ENCODE measurements around the gene ICAM2.

ICAM2 gene

GRCh38 chr17:64002658-64003525, 17.5 kb downstream of the ICAM2 start:
- TF ChIP-seq, protein P1, sequence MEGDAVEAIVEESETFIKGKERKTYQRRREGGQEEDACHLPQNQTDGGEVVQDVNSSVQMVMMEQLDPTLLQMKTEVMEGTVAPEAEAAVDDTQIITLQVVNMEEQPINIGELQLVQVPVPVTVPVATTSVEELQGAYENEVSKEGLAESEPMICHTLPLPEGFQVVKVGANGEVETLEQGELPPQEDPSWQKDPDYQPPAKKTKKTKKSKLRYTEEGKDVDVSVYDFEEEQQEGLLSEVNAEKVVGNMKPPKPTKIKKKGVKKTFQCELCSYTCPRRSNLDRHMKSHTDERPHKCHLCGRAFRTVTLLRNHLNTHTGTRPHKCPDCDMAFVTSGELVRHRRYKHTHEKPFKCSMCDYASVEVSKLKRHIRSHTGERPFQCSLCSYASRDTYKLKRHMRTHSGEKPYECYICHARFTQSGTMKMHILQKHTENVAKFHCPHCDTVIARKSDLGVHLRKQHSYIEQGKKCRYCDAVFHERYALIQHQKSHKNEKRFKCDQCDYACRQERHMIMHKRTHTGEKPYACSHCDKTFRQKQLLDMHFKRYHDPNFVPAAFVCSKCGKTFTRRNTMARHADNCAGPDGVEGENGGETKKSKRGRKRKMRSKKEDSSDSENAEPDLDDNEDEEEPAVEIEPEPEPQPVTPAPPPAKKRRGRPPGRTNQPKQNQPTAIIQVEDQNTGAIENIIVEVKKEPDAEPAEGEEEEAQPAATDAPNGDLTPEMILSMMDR (IDR thresholded peaks at IDR 0.05) = no peak

- TF ChIP-seq, protein P1 (IDR thresholded peaks at IDR 0.05) = no peak
These were observed 18.5 kb downstream of the ICAM2 start for GRCh38 chr17:64001763-64002529.

- TF ChIP-seq, protein P1 (IDR thresholded peaks at IDR 0.05) = no peak
These were observed 19.3 kb downstream of the ICAM2 start for GRCh38 chr17:64001091-64001579.

- TF ChIP-seq, protein P1 (IDR thresholded peaks at IDR 0.05) = no peak
These were observed 20.5 kb downstream of the ICAM2 start for GRCh38 chr17:63999680-64000531.

DNA sequence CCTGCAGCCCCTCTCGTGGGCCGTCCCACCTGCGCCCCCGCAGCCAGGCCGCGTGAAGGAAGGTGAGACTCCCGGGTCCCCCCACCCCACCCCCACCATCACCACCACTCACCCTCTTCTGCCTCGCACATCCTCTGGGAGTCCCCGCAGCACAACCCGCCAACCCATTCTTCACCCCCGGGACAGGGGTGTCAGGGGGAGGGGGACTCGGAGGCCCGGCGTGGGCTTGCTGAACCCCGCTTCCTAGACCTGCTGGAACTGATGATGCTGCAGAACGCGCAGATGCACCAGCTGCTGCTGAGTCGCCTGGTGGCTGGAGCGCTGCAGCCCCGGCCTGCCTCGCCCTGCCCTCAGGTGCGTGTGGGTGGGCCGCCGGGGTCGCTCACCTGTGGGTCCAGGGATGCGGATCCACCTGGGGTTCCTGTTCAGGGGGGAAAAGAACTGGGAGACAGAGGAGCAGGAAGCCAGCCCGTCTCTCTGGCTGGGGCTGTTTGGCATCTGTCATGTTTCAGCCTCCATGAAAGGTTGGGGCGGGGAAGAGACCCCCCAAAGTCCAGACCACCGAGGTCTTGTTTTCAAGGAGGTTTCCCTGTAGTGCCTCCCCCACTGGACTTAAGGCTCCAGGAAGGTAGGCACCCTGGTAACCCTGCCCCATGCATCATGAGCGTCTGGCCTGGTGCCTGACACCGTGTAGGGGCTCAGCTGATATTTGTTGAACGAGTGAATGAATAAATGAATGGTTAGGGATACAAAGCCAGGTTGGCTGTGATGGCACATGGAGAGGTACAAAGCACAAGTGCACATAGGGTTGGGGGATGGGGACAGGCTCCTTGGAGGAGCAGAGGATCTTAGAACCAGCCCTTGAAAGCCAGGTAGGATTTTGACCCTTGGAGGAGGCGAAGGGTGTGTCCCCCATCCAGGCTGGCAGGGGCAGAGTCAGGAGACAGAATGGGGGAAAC, 21.4 kb downstream of the ICAM2 start:
- TF ChIP-seq, protein P1 (IDR thresholded peaks at IDR 0.05) = no peak

- TF ChIP-seq, protein P1 (IDR thresholded peaks at IDR 0.05) = no peak
These were observed 22.2 kb downstream of the ICAM2 start, which contains the start of gene PRR29 for GRCh38 chr17:63998050-63998720. PRR29 (plus strand) TSS chr17:63998351; CDS start chr17:63998365, 14 bp downstream.
